SU-DHL-6 (cell line): ENCODE results near the gene DRAM2.
"Not testable (repeated sequence)": the region's sequence is repeated elsewhere in the genome, so short reads cannot be mapped to it uniquely, and the experiment has no call there.

Experiments
- CTCF ChIP-seq: fragments of 200-600 bp; sonication (generic); IDR thresholded peaks from one replicate; pipeline ENCODE4 v1.5.1; 2017; ENCODE audit warnings: antibody characterized with exemption, mild to moderate bottlenecking, low read length, moderate library complexity; ENCODE audit not compliant: insufficient read depth, poor library complexity, severe bottlenecking
- EZH2phosphoT487 ChIP-seq: fragments of 200-600 bp; sonication (generic), shearing (Covaris generic); conservative IDR thresholded peaks from 2 replicates; pipeline ENCODE4 v1.6.1; 2018; ENCODE audit warnings: mild to moderate bottlenecking, antibody characterized with exemption, low read length, moderate library complexity, mixed read lengths

GRCh38 chr1:111095421-111095820, 44.5 kb downstream of the DRAM2 start:
- not testable (repeated sequence) for TF ChIP-seq CTCF, EZH2phosphoT487
